ENCODE measurements around the gene RHOA.

Gene RHOA

DNA sequence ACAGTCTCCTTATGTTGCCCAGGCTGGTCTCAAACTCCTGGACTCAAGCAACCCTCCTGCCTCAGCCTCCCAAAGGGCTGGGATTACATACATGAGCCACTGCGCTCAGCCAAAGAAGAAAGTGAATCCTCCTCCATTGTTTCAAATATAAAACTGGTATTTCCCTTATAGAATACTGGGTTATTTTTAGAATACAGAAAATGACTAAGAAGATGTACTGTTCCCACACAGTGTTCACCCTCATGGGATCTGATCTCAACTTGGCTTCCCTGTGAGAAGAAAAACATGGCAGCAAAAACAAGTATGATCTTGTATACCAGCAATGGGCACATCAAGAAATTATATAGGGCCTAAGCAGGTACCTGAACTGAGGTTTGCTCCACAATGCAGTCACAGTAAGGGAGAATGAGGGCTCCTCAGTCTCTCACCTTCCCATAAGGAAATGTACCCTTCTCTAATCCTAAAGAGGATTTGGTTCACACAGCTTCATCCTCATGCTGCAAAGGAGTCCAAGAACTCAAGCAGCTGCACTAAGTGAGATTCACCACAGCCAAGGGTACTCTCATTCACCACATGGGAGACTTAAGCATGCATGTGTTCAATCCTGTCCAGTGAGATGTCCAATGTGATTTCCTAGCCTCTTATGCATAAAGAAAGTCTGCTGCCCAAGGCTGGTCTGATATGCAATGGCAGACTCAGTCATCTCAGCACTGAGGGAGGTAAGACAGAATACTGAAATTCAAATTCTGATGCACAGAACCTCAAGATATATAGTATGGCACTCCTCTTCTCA is 97.7 kb downstream of the RHOA start:
- Histone ChIP-seq H3K36me3 (ENCODE audit: control insufficient read depth in 1 of 2, insufficient read depth in 2 of 2, low read length in 2 of 2) (peaks cover 29 to 43% of the 10 kb centered on the region in 2 donors), H3K27ac (ENCODE audit: low read length) (no peak overlapping the region), H3K27me3 (ENCODE audit: low read depth, low read length) (no peaks in the 10 kb centered on the region), H3K4me3 (ENCODE audit: low read depth in 1 of 2, low read length in 2 of 2) (no peak overlapping the region), H3K4me1 (ENCODE audit: control insufficient read depth in 1 of 2, insufficient read depth in 2 of 2, low read length in 2 of 2) (no peaks in the 10 kb centered on the region), H3K9me3 (ENCODE audit: control insufficient read depth in 1 of 2, low read length in 2 of 2) (no peaks in the 10 kb centered on the region)

DNA sequence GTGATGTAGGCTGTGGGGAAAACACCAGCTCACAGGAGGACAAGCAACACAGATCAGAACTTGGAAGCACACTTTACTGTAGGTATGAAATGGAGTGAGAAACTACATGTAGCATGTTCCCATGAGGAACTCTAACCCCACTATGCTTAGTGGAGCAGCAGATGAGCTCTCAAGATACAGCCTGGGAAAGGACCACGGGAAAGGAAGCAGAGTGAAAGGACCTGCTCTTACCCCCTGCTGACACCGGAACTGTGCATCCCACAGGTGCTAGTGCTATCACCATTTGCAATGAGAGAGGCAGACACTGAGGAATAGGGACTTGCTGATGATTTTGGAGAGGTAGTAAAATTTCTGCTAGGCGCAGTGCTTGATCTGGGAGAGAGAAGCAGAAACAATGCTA is 100.5 kb downstream of the RHOA start:
- H3K27ac ChIP-seq (ENCODE audit: low read length): no peak overlapping the region
- no peaks in the 10 kb centered on the region for H3K4me1 ChIP-seq (ENCODE audit: control insufficient read depth in 1 of 2, insufficient read depth in 2 of 2, low read length in 2 of 2)
- H3K27me3 ChIP-seq (ENCODE audit: low read depth, low read length): no peaks in the 10 kb centered on the region
- peaks cover 23 to 38% of the 10 kb centered on the region in 2 donors for H3K36me3 ChIP-seq (ENCODE audit: control insufficient read depth in 1 of 2, insufficient read depth in 2 of 2, low read length in 2 of 2)
- no peak overlapping the region for H3K4me3 ChIP-seq (ENCODE audit: low read depth in 1 of 2, low read length in 2 of 2)
- H3K9me3 ChIP-seq (ENCODE audit: control insufficient read depth in 1 of 2, low read length in 2 of 2): no peaks in the 10 kb centered on the region

DNA sequence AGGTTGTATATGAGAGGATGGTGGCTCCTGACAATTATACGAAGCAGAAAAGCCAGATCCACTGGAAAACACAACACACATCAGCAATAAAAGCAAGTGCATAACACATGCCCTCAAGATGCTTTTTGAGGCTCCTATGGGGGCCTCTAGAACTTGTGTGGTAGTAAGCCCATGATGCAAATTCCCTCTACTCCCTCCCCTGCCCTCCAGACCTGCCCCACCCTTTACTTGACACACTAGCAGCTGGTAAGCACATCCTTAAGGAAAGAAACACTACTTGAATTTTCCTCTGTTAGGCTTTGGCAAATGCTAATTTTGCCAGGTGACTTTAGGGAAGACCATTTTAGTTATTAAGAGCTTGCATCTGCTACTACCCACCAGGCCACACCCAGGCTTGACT is 101.1 kb downstream of the RHOA start:
- peaks cover 26 to 41% of the 10 kb centered on the region in 2 donors for H3K36me3 ChIP-seq (ENCODE audit: control insufficient read depth in 1 of 2, insufficient read depth in 2 of 2, low read length in 2 of 2)
- H3K27ac ChIP-seq (ENCODE audit: low read length): no peak overlapping the region
- no peaks in the 10 kb centered on the region for H3K9me3 ChIP-seq (ENCODE audit: control insufficient read depth in 1 of 2, low read length in 2 of 2)
- no peaks in the 10 kb centered on the region for H3K4me1 ChIP-seq (ENCODE audit: control insufficient read depth in 1 of 2, insufficient read depth in 2 of 2, low read length in 2 of 2)
- no peaks in the 10 kb centered on the region for H3K27me3 ChIP-seq (ENCODE audit: low read depth, low read length)
- no peak overlapping the region for H3K4me3 ChIP-seq (ENCODE audit: low read depth in 1 of 2, low read length in 2 of 2)
